SK-N-SH (cell line): ENCODE data around the gene RAPGEF2. TPM values are rescaled to one million over a fixed set of nuclear protein-coding genes. Genes with fewer than 3 reads are reported as not detected.

Experiments used
- CTCF ChIA-PET: fragments of 300-600, 350-600 bp; formaldehyde crosslinking; extraction: SDS; loops from one replicate; lab custom pipeline; 2021; lab: Yijun Ruan, JAX
- POLR2A ChIA-PET: fragments of 350-600 bp; sonication (Branson Sonifier 250); formaldehyde crosslinking; extraction: SDS; loops from one replicate; lab custom pipeline; 2020; ENCODE audit warnings: antibody characterized with exemption, inconsistent platforms; lab: Yijun Ruan, JAX
- DNase-seq: peaks from one replicate; pipeline ENCODE4 v3.0.0; 2012
- H2AFZ ChIP-seq: fragments of 200-600 bp; sonication (generic); 2 replicates; pipeline ENCODE4 v1.8.1; 2016; ENCODE audit warnings: antibody characterized with exemption, mild to moderate bottlenecking, low read depth
- H3F3A ChIP-seq: fragments of 200-600 bp; sonication (generic); replicated peaks from 2 replicates; pipeline ENCODE3; 2016; ENCODE audit warnings: antibody characterized with exemption, mild to moderate bottlenecking; ENCODE audit not compliant: insufficient read depth
- H3K27ac ChIP-seq, 2 experiments: fragments of 200-500 bp in 1 of 2; fragments of 200-600 bp in 1 of 2; sonication (Bioruptor generic) in 1 of 2; sonication (generic), shearing (Covaris generic) in 1 of 2; 2 replicates each; pipeline versions ENCODE4 v1.5.1 to v1.6.1; 2014 to 2016; ENCODE audit warnings: low read depth in 2 of 2, inconsistent platforms in 1 of 2, low read length in 1 of 2, mild to moderate bottlenecking in 1 of 2, mixed read lengths in 1 of 2
- H3K27me3 ChIP-seq: fragments of 200-600 bp; sonication (generic), shearing (Covaris generic); 2 replicates; pipeline ENCODE4 v1.6.1; 2016; ENCODE audit warnings: mixed run types; ENCODE audit not compliant: insufficient read depth
- H3K36me3 ChIP-seq, 2 experiments: fragments of 200-500 bp in 1 of 2; fragments of 200-600 bp in 1 of 2; sonication (Bioruptor generic) in 1 of 2; sonication (generic) in 1 of 2; replicated peaks in 1 of 2; 2 replicates each; pipeline versions ENCODE3 to v1.5.1; 2014 to 2016; ENCODE audit warnings: low read length in 1 of 2, mild to moderate bottlenecking in 1 of 2; ENCODE audit not compliant: insufficient read depth in 2 of 2, control insufficient read depth in 1 of 2
- H3K4me1 ChIP-seq, 2 experiments: fragments of 200-500 bp in 1 of 2; fragments of 200-600 bp in 1 of 2; sonication (Bioruptor generic) in 1 of 2; sonication (generic), shearing (Covaris generic) in 1 of 2; 2 replicates each; pipeline versions ENCODE4 v1.5.1 to v1.6.1; 2014 to 2016; ENCODE audit warnings: low read depth in 1 of 2, low read length in 1 of 2, mixed run types in 1 of 2; ENCODE audit not compliant: insufficient read depth in 2 of 2, control insufficient read depth in 1 of 2
- H3K4me2 ChIP-seq: fragments of 200-600 bp; sonication (generic), shearing (Covaris generic); 2 replicates; pipeline ENCODE4 v1.6.1; 2017; ENCODE audit warnings: mixed run types
- H3K4me3 ChIP-seq, 2 experiments: fragments of 200-500 bp in 1 of 2; fragments of 200-600 bp in 1 of 2; sonication (Bioruptor generic) in 1 of 2; sonication (generic), shearing (Covaris generic) in 1 of 2; 2 replicates each; pipeline versions ENCODE4 v1.5.1 to v1.8.1; 2014 to 2016; ENCODE audit warnings: low read depth in 2 of 2, inconsistent platforms in 1 of 2, low read length in 1 of 2, mild to moderate bottlenecking in 1 of 2, mixed read lengths in 1 of 2, moderate library complexity in 1 of 2
- H3K79me2 ChIP-seq: fragments of 200-600 bp; sonication (generic); 2 replicates; pipeline ENCODE4 v1.8.1; 2017; ENCODE audit warnings: mild to moderate bottlenecking; ENCODE audit not compliant: insufficient read depth
- H3K9ac ChIP-seq: fragments of 200-600 bp; sonication (generic); 2 replicates; pipeline ENCODE4 v1.6.1; 2017; ENCODE audit warnings: mixed run types
- H3K9me2 ChIP-seq: fragments of 200-600 bp; sonication (generic); 2 replicates; pipeline ENCODE4 v1.6.1; 2017; ENCODE audit warnings: mixed run types
- H3K9me3 ChIP-seq: fragments of 200-600 bp; sonication (generic); 2 replicates; pipeline ENCODE4 v1.6.1; 2017; ENCODE audit warnings: mixed run types, mild to moderate bottlenecking, moderate library complexity
- H4K20me1 ChIP-seq: fragments of 200-600 bp; sonication (generic); 2 replicates; pipeline ENCODE4 v1.6.1; 2017; ENCODE audit warnings: mild to moderate bottlenecking, mixed run types; ENCODE audit not compliant: insufficient read depth
- CHD2 ChIP-seq: fragments of 150-350 bp; IDR thresholded peaks from 2 replicates; pipeline ENCODE4 v1.6.1; 2018; ENCODE audit warnings: low read length; ENCODE audit not compliant: partially characterized antibody
- EP300 ChIP-seq, 2 experiments: IDR thresholded peaks; 2 replicates each; pipeline versions ENCODE4 v1.4.0 to v1.6.1; 2012; ENCODE audit warnings: borderline replicate concordance in 1 of 2, low read depth in 1 of 2, low read length in 1 of 2
- EZH2phosphoT487 ChIP-seq: fragments of 200-600 bp; sonication (generic); IDR thresholded peaks from 2 replicates; pipeline ENCODE4 v1.6.1; 2017; ENCODE audit warnings: low read depth, mixed run types, mild to moderate bottlenecking, antibody characterized with exemption, moderate library complexity, borderline replicate concordance
- FOSL2 ChIP-seq: IDR thresholded peaks from 2 replicates; pipeline ENCODE4 v1.4.0; 2012; ENCODE audit warnings: low read depth, mild to moderate bottlenecking, moderate library complexity, borderline replicate concordance
- FOXM1 ChIP-seq: IDR thresholded peaks from 2 replicates; pipeline ENCODE4 v1.4.0; 2012; ENCODE audit warnings: low read depth, mild to moderate bottlenecking
- GABPA ChIP-seq: IDR thresholded peaks from 2 replicates; pipeline ENCODE4 v1.4.0; 2012; ENCODE audit warnings: low read depth, mild to moderate bottlenecking
- GATA2 ChIP-seq: sonication (generic); formaldehyde crosslinking; IDR thresholded peaks from 2 replicates; pipeline ENCODE4 v1.5.0; 2020; ENCODE audit warnings: mild to moderate bottlenecking, missing genetic modification reagents
- IRF3 ChIP-seq: fragments of 150-350 bp; IDR thresholded peaks from 2 replicates; pipeline ENCODE4 v1.6.1; 2016; ENCODE audit warnings: mild to moderate bottlenecking, low read depth, low read length
- JUND ChIP-seq: IDR thresholded peaks from 2 replicates; pipeline ENCODE4 v1.4.0; 2012
- MAX ChIP-seq: IDR thresholded peaks from 2 replicates; pipeline ENCODE4 v1.4.0; 2012; ENCODE audit warnings: low read depth
- MEF2A ChIP-seq: IDR thresholded peaks from 2 replicates; pipeline ENCODE4 v1.4.0; 2012; ENCODE audit warnings: low read depth, borderline replicate concordance
- MXI1 ChIP-seq: IDR thresholded peaks from 2 replicates; pipeline ENCODE4 v1.6.1; 2012; ENCODE audit warnings: mild to moderate bottlenecking, low read depth, low read length, improper control_type of control experiment
- NRF1 ChIP-seq: IDR thresholded peaks from 2 replicates; pipeline ENCODE4 v1.6.1; 2012; ENCODE audit warnings: low read depth, mild to moderate bottlenecking, low read length
- PBX3 ChIP-seq: IDR thresholded peaks from 2 replicates; pipeline ENCODE4; 2012
- POLR2AphosphoS5 ChIP-seq: IDR thresholded peaks from 2 replicates; pipeline ENCODE4 v1.6.1; 2012; ENCODE audit warnings: low read depth, low read length
- RAD21 ChIP-seq: IDR thresholded peaks from 2 replicates; pipeline ENCODE4 v1.6.1; 2012; ENCODE audit warnings: mild to moderate bottlenecking, low read length
- RFX5 ChIP-seq: IDR thresholded peaks from 2 replicates; pipeline ENCODE4 v1.6.1; 2012; ENCODE audit warnings: mild to moderate bottlenecking, improper control_type of control experiment, low read length
- SIN3A ChIP-seq: IDR thresholded peaks from 2 replicates; pipeline ENCODE4 v1.6.1; 2012; ENCODE audit warnings: low read depth, mild to moderate bottlenecking, low read length, moderate library complexity, borderline replicate concordance
- TAF1 ChIP-seq: IDR thresholded peaks from 2 replicates; pipeline ENCODE4 v1.6.1; 2012; ENCODE audit warnings: low read depth, mild to moderate bottlenecking, low read length, moderate library complexity, borderline replicate concordance
- TCF12 ChIP-seq: IDR thresholded peaks from 2 replicates; pipeline ENCODE4 v1.4.0; 2012
- YY1 ChIP-seq: IDR thresholded peaks from 2 replicates; pipeline ENCODE4 v1.4.0; 2012; ENCODE audit warnings: low read depth, mild to moderate bottlenecking
- ZBTB33 ChIP-seq: IDR thresholded peaks from 2 replicates; pipeline ENCODE4 v1.4.0; 2012; ENCODE audit warnings: low read depth, borderline replicate concordance
- WGBS: methylation state at CpG from one replicate; pipeline ENCODE4 v1.1.6; 2017; ENCODE audit warnings: low lambda C conversion rate; 5-methylcytosine and 5-hydroxymethylcytosine counted together
- polyA plus RNA-seq, 3 experiments: library from polyadenylated mRNA; depleted of rRNA; stranded (reverse); fragments of >200 nt; gene quantifications; 2 replicates each; pipeline ENCODE4 v1.2.3, GENCODE V29; 2012

RAPGEF2 gene
- polyA plus RNA-seq, 1 of the 3 experiments (the other 2 are of a cell fraction) = 19.2 TPM

- no peak overlapping the region for H3K27ac ChIP-seq
- 98% methylated on average over 6 of the region's 6 CpGs for WGBS
- H3K27me3 ChIP-seq = no peaks in the 10 kb centered on the region
- no peak overlapping the region for H3K4me3 ChIP-seq
- H3K9ac ChIP-seq = no peak overlapping the region
- POLR2A ChIA-PET = no interaction called here
- no peaks in the 10 kb centered on the region for H4K20me1 ChIP-seq
- H2AFZ ChIP-seq = no peak overlapping the region
- H3K79me2 ChIP-seq = peaks cover 51% of the 10 kb centered on the region
- H3K4me1 ChIP-seq = peaks cover 0 to 33% of the 10 kb centered on the region in 2 experiments; a peak in 2 of 4 replicates
- CTCF ChIA-PET = no interaction called here
- TF ChIP-seq PBX3 (no peak), CHD2 (no peak), GATA2 (CRISPR knock-in tag) (no peak), RFX5 (no peak)
- no peak for DNase-seq
- peaks cover 10% of the 10 kb centered on the region for H3F3A ChIP-seq
- H3K36me3 ChIP-seq = peaks cover 0 to 8% of the 10 kb centered on the region in 2 experiments
- no peaks in the 10 kb centered on the region for H3K9me2 ChIP-seq
- no peaks in the 10 kb centered on the region for H3K9me3 ChIP-seq
- no peak overlapping the region for H3K4me2 ChIP-seq
These were observed 176.2 kb downstream of the RAPGEF2 start for GRCh38 chr4:159279084-159279483.

GRCh38 chr4:159280442-159281172 is 177.7 kb downstream of the RAPGEF2 start:
- POLR2A ChIA-PET = no interaction called here
- H3K4me1 ChIP-seq = peaks cover 0 to 32% of the 10 kb centered on the region in 2 experiments; a peak in 2 of 4 replicates
- peaks cover 0 to 8% of the 10 kb centered on the region in 2 experiments for H3K36me3 ChIP-seq
- no peak for TF ChIP-seq YY1
- no peak for TF ChIP-seq MEF2A
- no peak for TF ChIP-seq MAX
- no peak for TF ChIP-seq EZH2phosphoT487
- no peak for TF ChIP-seq NRF1
- no peak for TF ChIP-seq TCF12
- TF ChIP-seq IRF3 = no peak
- TF ChIP-seq JUND = no peak
- TF ChIP-seq RAD21 = no peak
- no peak for TF ChIP-seq FOSL2
- TF ChIP-seq RFX5 = no peak
- no peak for TF ChIP-seq ZBTB33
- TF ChIP-seq POLR2AphosphoS5 = no peak
- no peak for TF ChIP-seq EP300 (IDR thresholded peaks at IDR 0.05; ENCODE audit: borderline replicate concordance in 1 of 2, low read depth in 1 of 2, low read length in 1 of 2)
- TF ChIP-seq MXI1 = no peak
- no peak for TF ChIP-seq SIN3A
- no peak for TF ChIP-seq GABPA
- TF ChIP-seq TAF1 = no peak
- TF ChIP-seq FOXM1 = no peak
- no peak overlapping the region for H3K4me3 ChIP-seq
- no peaks in the 10 kb centered on the region for H3K27me3 ChIP-seq
- no peaks in the 10 kb centered on the region for H3K9me2 ChIP-seq
- no peak for DNase-seq
- CTCF ChIA-PET = no interaction called here
- H3K4me2 ChIP-seq = no peak overlapping the region
- H3K79me2 ChIP-seq = peaks cover 59% of the 10 kb centered on the region
- no peak overlapping the region for H3K9ac ChIP-seq
- H4K20me1 ChIP-seq = no peaks in the 10 kb centered on the region
- H2AFZ ChIP-seq = no peak overlapping the region
- 94% methylated on average over 13 of the region's 13 CpGs for WGBS
- no peak overlapping the region for H3K27ac ChIP-seq
- no peaks in the 10 kb centered on the region for H3K9me3 ChIP-seq
- H3F3A ChIP-seq = peaks cover 8% of the 10 kb centered on the region
